MM.1S (cell line): ENCODE measurements around the gene SCFD2.
"Not testable (repeated sequence)": the region's sequence is repeated elsewhere in the genome, so short reads cannot be mapped to it uniquely, and the experiment has no call there.

Source experiments
- DNase-seq: peaks from one replicate; pipeline ENCODE4 v3.0.0-alpha.2; 2015
- H2AFZ ChIP-seq: fragments of 300-600 bp; sonication (generic); 2 replicates; pipeline ENCODE4 v1.6.0; 2016; ENCODE audit warnings: antibody characterized with exemption, low read length
- H3F3A ChIP-seq: fragments of 300-600 bp; sonication (generic); 2 replicates; pipeline ENCODE4 v1.6.1; 2016; ENCODE audit warnings: mild to moderate bottlenecking, antibody characterized with exemption, low read length, moderate library complexity, mixed read lengths; ENCODE audit not compliant: insufficient read depth
- H3K27ac ChIP-seq: fragments of 300-600 bp; sonication (generic); 2 replicates; pipeline ENCODE4 v1.5.1; 2016; ENCODE audit warnings: mild to moderate bottlenecking, low read length
- H3K27me3 ChIP-seq: fragments of 300-600 bp; sonication (generic); replicated peaks from 2 replicates; pipeline ENCODE4 v1.6.0; 2016; ENCODE audit warnings: low read length; ENCODE audit not compliant: insufficient read depth
- H3K36me3 ChIP-seq: fragments of 300-600 bp; sonication (generic); replicated peaks from 2 replicates; pipeline ENCODE4 v1.6.1; 2016; ENCODE audit warnings: mild to moderate bottlenecking, low read length, mixed read lengths; ENCODE audit not compliant: insufficient read depth
- H3K4me1 ChIP-seq: fragments of 300-600 bp; sonication (generic); 2 replicates; pipeline ENCODE4 v1.6.1; 2016; ENCODE audit warnings: low read length, mixed read lengths
- H3K4me2 ChIP-seq: fragments of 300-600 bp; sonication (generic); 2 replicates; pipeline ENCODE4 v1.6.0; 2016; ENCODE audit warnings: low read depth, low read length
- H3K4me3 ChIP-seq: fragments of 300-600 bp; sonication (generic); 2 replicates; pipeline ENCODE4 v1.5.1; 2016; ENCODE audit warnings: low read length, mixed read lengths
- H3K79me2 ChIP-seq: fragments of 300-600 bp; sonication (generic); 2 replicates; pipeline ENCODE4 v1.6.1; 2016; ENCODE audit warnings: mixed run types, low read length, mixed read lengths
- H3K9ac ChIP-seq: fragments of 300-600 bp; sonication (generic); 2 replicates; pipeline ENCODE4 v1.6.1; 2016; ENCODE audit warnings: low read length, mixed read lengths
- H3K9me2 ChIP-seq: fragments of 300-600 bp; sonication (generic); replicated peaks from 2 replicates; pipeline ENCODE4 v1.6.1; 2016; ENCODE audit warnings: mild to moderate bottlenecking, low read length, mixed read lengths; ENCODE audit not compliant: insufficient read depth
- H3K9me3 ChIP-seq: fragments of 300-600 bp; sonication (generic); replicated peaks from 2 replicates; pipeline ENCODE4 v1.6.1; 2016; ENCODE audit warnings: mild to moderate bottlenecking, low read length, mixed read lengths; ENCODE audit not compliant: insufficient read depth
- H4K20me1 ChIP-seq: fragments of 300-600 bp; sonication (generic); 2 replicates; pipeline ENCODE4 v1.6.1; 2016; ENCODE audit warnings: mild to moderate bottlenecking, low read length, moderate library complexity, mixed read lengths; ENCODE audit not compliant: insufficient read depth
- EZH2 ChIP-seq: fragments of 300-600 bp; sonication (generic); optimal IDR thresholded peaks from 2 replicates; pipeline ENCODE3; 2017; ENCODE audit warnings: low read depth, mild to moderate bottlenecking, antibody characterized with exemption, low read length, mixed read lengths
- EZH2phosphoT487 ChIP-seq: fragments of 300-600 bp; sonication (generic); IDR thresholded peaks from 2 replicates; pipeline ENCODE4 v1.6.1; 2018; ENCODE audit warnings: antibody characterized with exemption, low read length
- TF ChIP-seq, protein P1 (sequence below): fragments of 300-600 bp; sonication (generic); IDR thresholded peaks from 2 replicates; pipeline ENCODE4 v1.5.1; 2016; ENCODE audit warnings: antibody characterized with exemption, low read length, mixed read lengths

SCFD2 gene

DNA sequence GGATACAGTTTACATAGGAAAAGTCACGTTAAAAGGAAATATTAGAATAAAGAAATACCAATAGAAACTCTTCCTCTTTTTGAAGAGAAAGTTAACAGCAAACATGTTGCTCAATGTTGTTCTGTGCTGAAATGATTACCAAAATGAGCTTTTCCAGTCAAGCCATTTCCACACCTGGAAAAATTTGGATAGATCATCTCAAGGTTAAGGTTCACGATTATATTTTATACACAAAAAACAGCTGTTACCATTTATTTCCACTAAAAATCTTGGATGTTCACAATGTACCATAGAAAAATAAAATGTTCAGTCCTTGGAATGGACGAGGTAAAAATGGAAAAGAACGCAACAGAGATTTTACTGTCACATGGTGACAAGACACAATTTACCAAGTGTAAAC, 218.7 kb downstream of the SCFD2 start:
- no peaks in the 10 kb centered on the region for H3K36me3 ChIP-seq
- H3K4me1 ChIP-seq: no peaks in the 10 kb centered on the region
- H4K20me1 ChIP-seq: no peaks in the 10 kb centered on the region
- H3K27me3 ChIP-seq: no peaks in the 10 kb centered on the region
- no peak overlapping the region for H2AFZ ChIP-seq
- H3K9me2 ChIP-seq: no peaks in the 10 kb centered on the region
- H3K9ac ChIP-seq: no peak overlapping the region
- H3F3A ChIP-seq: no peaks in the 10 kb centered on the region
- H3K9me3 ChIP-seq: no peaks in the 10 kb centered on the region
- H3K4me3 ChIP-seq: no peak overlapping the region
- no peak overlapping the region for H3K4me2 ChIP-seq
- H3K27ac ChIP-seq: no peak overlapping the region
- TF ChIP-seq EZH2phosphoT487 (no peak), EZH2 (no peak)
- TF ChIP-seq, protein P1, sequence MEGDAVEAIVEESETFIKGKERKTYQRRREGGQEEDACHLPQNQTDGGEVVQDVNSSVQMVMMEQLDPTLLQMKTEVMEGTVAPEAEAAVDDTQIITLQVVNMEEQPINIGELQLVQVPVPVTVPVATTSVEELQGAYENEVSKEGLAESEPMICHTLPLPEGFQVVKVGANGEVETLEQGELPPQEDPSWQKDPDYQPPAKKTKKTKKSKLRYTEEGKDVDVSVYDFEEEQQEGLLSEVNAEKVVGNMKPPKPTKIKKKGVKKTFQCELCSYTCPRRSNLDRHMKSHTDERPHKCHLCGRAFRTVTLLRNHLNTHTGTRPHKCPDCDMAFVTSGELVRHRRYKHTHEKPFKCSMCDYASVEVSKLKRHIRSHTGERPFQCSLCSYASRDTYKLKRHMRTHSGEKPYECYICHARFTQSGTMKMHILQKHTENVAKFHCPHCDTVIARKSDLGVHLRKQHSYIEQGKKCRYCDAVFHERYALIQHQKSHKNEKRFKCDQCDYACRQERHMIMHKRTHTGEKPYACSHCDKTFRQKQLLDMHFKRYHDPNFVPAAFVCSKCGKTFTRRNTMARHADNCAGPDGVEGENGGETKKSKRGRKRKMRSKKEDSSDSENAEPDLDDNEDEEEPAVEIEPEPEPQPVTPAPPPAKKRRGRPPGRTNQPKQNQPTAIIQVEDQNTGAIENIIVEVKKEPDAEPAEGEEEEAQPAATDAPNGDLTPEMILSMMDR: no peak
- H3K79me2 ChIP-seq: no peaks in the 10 kb centered on the region
- no peak for DNase-seq

DNA sequence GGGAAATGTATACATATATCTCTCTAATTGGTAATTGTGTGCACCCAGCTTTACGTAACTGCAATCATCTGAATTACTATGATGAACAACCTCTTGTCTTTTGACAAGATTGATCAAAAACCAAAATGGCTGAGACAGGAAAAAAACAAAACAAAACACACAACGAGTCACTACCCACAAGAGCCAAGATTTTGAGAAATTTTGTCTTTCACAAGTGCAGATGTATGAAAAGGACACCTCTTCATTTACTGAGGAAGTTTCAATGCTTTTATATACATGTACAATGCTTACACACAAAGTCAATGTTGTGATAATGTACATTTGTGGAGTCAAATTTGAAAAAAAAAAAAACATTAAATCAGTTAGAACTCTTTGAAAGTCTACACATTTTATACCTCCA, 224.6 kb downstream of the SCFD2 start:
- DNase-seq: no peak
- Histone ChIP-seq H3K9me2 (no peaks in the 10 kb centered on the region), H2AFZ (no peak overlapping the region), H3K79me2 (no peaks in the 10 kb centered on the region), H3K36me3 (no peaks in the 10 kb centered on the region), H3K27ac (no peak overlapping the region), H3K9me3 (no peaks in the 10 kb centered on the region), H3K4me2 (no peak overlapping the region), H3F3A (no peaks in the 10 kb centered on the region), H3K27me3 (no peaks in the 10 kb centered on the region), H3K4me1 (no peaks in the 10 kb centered on the region), H4K20me1 (no peaks in the 10 kb centered on the region), H3K9ac (no peak overlapping the region), H3K4me3 (no peak overlapping the region)
- TF ChIP-seq EZH2: no peak
- TF ChIP-seq, protein P1: no peak
- no peak for TF ChIP-seq EZH2phosphoT487

DNA sequence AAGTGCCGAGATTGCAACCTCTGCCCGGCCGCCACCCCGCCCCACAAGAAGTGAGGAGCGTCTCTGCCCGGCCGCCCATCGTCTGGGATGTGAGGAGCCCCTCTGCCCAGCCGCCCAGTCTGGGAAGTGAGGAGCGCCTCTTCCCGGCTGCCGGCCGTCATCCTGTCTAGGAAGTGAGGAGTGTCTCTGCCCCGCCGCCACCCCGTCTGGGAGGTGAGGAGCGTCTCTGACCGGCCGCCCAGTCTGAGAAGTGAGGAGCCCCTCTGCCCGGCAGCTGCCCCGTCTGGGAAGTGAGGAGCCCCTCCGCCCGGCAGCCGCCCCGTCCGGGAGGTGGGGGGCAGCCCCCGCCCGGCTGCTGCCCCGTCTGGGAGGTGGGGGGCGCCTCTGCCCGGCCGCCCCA, 226.6 kb downstream of the SCFD2 start:
- H3K27me3 ChIP-seq, H3K4me3 ChIP-seq, H3K4me2 ChIP-seq, H2AFZ ChIP-seq, H3K27ac ChIP-seq, H3K9me3 ChIP-seq, H3F3A ChIP-seq, H3K9ac ChIP-seq, DNase-seq, H3K4me1 ChIP-seq, H3K9me2 ChIP-seq, H3K79me2 ChIP-seq, H4K20me1 ChIP-seq, H3K36me3 ChIP-seq: not testable (repeated sequence)

GRCh38 chr4:53137468-53137867, 228.4 kb downstream of the SCFD2 start:
- no peak for TF ChIP-seq EZH2phosphoT487
- TF ChIP-seq, protein P1: no peak
- no peak for TF ChIP-seq EZH2
- Histone ChIP-seq H3K79me2 (no peaks in the 10 kb centered on the region), H4K20me1 (no peaks in the 10 kb centered on the region), H3K9ac (no peak overlapping the region), H3K27ac (no peak overlapping the region), H3K4me2 (no peak overlapping the region), H3K27me3 (no peaks in the 10 kb centered on the region), H3K9me3 (no peaks in the 10 kb centered on the region), H3K36me3 (no peaks in the 10 kb centered on the region), H2AFZ (no peak overlapping the region), H3F3A (no peaks in the 10 kb centered on the region), H3K4me3 (no peak overlapping the region), H3K9me2 (no peaks in the 10 kb centered on the region), H3K4me1 (no peaks in the 10 kb centered on the region)
- no peak for DNase-seq
